H54 (cell line): ENCODE measurements around the gene PPHLN1.
"Not testable (repeated sequence)": the region's sequence is repeated elsewhere in the genome, so short reads cannot be mapped to it uniquely, and the experiment has no call there.

Experiments
- DNase-seq: peaks from one replicate; pipeline ENCODE4 v3.0.0; 2011; ENCODE audit warnings: low spot score, mixed read lengths; ENCODE audit not compliant: insufficient read length
- FAIRE-seq: peaks from 3 replicates; lab custom pipeline; 2011; peaks lifted over from hg19 to GRCh38; lab: Jason Lieb, UNC
- POLR2A ChIP-seq: IDR thresholded peaks from 2 replicates; pipeline ENCODE4 v1.6.1; 2011; ENCODE audit warnings: low read depth, mild to moderate bottlenecking, low read length

Gene PPHLN1

DNA sequence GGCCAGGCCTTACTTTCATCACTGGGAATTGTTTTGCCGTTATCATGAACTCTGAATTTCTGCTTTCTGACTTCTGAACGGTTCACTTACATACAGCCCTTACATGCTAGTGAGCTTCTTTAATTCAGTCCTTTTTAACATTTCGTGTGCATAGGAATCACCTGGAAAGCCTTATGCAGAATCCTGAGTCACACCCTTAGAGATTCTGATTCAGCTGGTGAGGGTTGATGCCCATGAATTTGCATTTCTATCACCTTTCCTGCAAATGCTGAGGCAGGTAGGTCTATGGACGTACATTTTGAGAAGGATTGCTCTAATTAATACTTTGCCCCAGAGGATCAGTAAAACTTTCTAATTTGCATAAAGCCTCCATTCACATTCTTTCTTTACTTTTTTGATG lies 44.0 kb downstream of the PPHLN1 start:
- no peak for TF ChIP-seq POLR2A
- DNase-seq: no peak
- no peak for FAIRE-seq

DNA sequence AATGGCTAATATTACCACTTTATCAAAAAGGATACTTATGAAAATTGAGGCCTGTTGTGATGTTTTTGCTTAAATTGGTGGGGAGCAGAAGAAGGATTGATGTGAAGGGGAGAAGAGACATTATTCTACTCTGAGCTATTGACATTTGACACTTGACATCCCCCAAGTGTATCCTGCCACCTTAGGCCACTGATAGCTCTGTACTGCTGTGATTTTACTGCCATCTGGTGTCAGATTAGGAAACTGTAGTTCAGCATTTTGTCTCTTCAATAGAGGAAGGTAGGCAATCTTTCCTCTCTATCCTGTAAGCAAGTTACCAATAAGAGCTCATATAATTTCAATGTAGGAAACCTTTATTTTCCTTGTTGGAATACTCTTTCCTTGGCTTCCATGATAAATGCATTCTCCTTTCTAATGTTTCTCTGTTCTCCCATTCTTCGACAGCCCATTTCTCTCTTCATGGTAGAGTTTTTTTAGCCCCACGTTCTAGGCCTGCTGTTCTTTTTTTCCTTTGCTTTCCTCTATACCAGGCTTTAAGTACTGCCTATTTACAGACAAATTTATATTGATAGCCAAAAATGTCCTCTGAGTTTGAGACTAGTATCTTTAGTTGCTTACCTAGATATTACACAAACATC lies 46.3 kb downstream of the PPHLN1 start:
- FAIRE-seq (peak; percentile 98), DNase-seq (peak; percentile 11)
- no peak for TF ChIP-seq POLR2A

DNA sequence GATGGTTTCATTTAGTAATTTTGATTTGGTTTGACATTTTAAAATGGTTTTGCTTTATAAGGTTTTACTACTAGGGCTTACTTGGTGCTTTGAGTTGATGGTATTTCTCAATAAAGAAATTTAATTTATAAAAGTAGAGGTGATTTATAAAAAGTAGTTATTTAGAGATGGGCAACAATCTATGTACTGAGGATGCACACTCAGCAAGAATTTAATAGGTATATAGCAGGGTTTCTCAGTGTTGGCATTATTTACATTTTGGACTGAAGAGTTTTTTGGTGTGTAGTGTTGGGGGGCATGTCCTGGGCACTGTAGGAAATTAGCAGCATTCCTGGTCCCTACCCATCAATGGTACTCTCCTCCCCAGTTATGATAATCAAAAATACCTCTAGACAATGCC lies 47.7 kb downstream of the PPHLN1 start:
- no peak for TF ChIP-seq POLR2A
- DNase-seq (no peak), FAIRE-seq (no peak)

GRCh38 chr12:42380733-42381132 lies 54.8 kb downstream of the PPHLN1 start:
- no peak for FAIRE-seq
- no peak for TF ChIP-seq POLR2A
- no peak for DNase-seq

DNA sequence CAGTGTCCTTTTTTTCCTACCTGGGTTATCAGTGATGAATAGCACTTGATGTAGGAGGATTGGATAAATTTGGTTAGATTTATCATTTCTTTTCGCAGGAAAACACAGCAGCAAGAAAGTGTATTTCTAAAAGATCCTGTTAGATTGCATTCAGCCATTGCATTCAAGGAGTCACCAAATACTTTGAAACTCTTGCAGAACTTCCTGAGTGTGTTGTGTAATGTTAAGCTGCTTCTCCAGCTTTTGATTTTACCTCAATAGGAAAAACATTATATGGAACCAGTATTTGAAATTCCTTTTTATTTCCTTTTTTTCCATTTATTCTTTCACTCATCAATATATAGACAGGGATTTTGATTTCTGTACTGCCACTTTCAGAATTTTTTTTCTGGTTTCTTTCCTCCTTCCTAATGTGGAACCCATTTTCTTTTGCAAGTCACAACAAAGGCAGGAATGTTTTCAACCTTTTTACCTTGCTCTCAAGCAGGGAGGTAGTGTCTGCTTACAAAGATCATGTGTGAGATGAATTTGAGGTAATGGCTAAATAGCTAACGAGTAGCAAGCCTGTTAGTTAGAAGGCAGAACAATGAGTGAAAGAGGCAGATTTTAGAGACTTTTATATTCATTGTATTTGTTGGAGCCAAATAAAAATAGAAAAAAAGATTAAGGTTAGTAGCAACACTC lies 56.2 kb downstream of the PPHLN1 start:
- DNase-seq (no peak), FAIRE-seq (no peak)
- TF ChIP-seq POLR2A: no peak

GRCh38 chr12:42385326-42385841 lies 59.4 kb downstream of the PPHLN1 start:
- DNase-seq (no peak), FAIRE-seq (no peak)
- TF ChIP-seq POLR2A: no peak

- no peak for DNase-seq
- FAIRE-seq: no peak
- TF ChIP-seq POLR2A: no peak
Measured at GRCh38 chr12:42386308-42386707, 60.3 kb downstream of the PPHLN1 start.

GRCh38 chr12:42388086-42388485 lies 62.1 kb downstream of the PPHLN1 start:
- DNase-seq, FAIRE-seq: not testable (repeated sequence)

GRCh38 chr12:42394429-42394828 lies 68.5 kb downstream of the PPHLN1 start:
- no peak for DNase-seq
- TF ChIP-seq POLR2A: no peak
- no peak for FAIRE-seq

DNA sequence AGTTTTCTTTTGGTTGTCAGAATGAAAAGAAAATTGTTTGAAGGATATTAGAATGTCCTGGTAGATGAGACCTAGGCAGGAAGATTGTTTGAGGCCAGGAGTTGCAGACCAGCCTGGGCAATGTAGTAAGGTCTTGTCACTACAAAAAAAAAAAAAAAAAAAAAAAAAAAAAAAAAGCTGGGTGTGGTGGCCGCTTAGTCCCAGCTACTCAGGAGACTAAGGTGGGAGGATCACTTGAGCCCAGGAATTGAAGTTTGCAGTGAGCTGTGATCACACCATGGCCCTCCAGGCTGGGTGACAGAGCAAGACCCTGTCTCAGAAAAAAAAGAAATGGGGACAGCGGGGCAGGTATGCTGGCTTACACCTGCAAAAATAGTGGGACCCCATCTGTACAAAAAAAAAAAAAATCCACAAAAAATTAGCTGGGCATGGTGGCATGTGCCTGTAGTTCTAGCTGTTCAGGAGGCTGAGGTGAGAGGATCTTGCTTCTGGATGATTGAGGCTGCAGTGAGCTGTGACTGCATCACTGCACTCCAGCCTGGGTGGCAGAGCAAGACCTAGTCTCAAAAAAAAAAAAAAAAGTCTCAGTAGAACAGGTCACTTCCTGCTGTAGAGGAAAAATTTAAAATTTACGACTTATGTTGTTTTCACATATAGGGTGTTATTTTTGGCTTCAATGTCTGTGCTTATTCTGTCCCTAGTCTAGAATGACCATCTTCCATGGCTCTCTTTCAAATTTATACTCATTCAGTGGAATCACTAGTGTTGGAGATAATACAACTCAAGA lies 70.7 kb downstream of the PPHLN1 start:
- DNase-seq (no peak), FAIRE-seq (peak; percentile 61)
- no peak for TF ChIP-seq POLR2A

GRCh38 chr12:42402821-42403411 lies 76.9 kb downstream of the PPHLN1 start:
- DNase-seq (no peak), FAIRE-seq (no peak)
- TF ChIP-seq POLR2A: no peak

- no peak for DNase-seq
- no peak for TF ChIP-seq POLR2A
- FAIRE-seq: no peak
Measured at GRCh38 chr12:42407306-42407705, 81.3 kb downstream of the PPHLN1 start.

DNA sequence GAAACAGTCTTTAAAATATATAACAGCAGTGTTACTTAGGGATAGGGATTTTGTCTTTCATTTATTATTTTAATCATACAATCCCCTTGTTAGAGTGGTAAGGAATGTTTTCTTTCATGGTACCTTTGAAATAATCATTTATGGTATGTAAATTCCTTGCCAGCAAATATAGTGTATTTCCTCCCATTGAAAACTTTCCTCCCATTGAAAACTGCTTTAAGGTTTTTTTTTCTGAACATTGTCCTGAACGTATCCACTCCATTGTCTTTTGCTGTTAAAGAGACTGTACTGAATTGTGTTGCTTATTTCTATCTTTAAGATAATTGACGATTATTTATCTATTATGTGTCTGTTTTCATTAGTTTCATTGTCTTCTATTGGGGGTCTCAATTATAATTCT lies 83.5 kb downstream of the PPHLN1 start:
- FAIRE-seq (no peak), DNase-seq (no peak)
- no peak for TF ChIP-seq POLR2A

GRCh38 chr12:42410340-42410739 lies 84.4 kb downstream of the PPHLN1 start:
- DNase-seq (no peak), FAIRE-seq (no peak)
- TF ChIP-seq POLR2A: no peak
